ENCODE measurements around the gene NBEAL2. TPM values are rescaled to one million over a fixed set of nuclear protein-coding genes. Genes with fewer than 3 reads are reported as not detected.

NBEAL2 gene
- total RNA-seq, 2 donors from 2014 or later: 140 to 169 TPM

DNA sequence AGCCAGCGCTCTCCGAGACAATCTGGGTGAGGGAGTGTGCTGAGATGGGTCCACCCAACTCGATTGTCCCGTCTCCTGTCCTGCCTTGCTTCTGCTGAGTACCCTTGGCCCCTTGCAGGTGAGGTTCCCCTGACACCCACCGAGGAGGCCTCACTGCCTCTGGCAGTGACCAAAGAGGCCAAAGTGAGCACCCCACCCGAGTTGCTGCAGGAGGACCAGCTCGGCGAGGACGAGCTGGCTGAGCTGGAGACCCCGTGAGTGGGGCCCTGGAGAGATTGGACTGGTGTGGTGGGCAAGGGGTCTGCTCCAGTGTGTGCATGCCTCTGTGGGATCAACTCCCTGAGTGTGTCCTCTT is 23.6 kb downstream of the NBEAL2 start:
- Mint-ChIP-seq H3K27ac (no peak overlapping the region), H3K27me3 (no peaks in the 10 kb centered on the region), H3K4me1 (no peaks in the 10 kb centered on the region), H3K9me3 (no peaks in the 10 kb centered on the region), H3K4me3 (no peak overlapping the region), H3K36me3 (ENCODE audit: low read depth) (peaks cover 91% of the 10 kb centered on the region)
- ATAC-seq (replicated peaks): no peak

DNA sequence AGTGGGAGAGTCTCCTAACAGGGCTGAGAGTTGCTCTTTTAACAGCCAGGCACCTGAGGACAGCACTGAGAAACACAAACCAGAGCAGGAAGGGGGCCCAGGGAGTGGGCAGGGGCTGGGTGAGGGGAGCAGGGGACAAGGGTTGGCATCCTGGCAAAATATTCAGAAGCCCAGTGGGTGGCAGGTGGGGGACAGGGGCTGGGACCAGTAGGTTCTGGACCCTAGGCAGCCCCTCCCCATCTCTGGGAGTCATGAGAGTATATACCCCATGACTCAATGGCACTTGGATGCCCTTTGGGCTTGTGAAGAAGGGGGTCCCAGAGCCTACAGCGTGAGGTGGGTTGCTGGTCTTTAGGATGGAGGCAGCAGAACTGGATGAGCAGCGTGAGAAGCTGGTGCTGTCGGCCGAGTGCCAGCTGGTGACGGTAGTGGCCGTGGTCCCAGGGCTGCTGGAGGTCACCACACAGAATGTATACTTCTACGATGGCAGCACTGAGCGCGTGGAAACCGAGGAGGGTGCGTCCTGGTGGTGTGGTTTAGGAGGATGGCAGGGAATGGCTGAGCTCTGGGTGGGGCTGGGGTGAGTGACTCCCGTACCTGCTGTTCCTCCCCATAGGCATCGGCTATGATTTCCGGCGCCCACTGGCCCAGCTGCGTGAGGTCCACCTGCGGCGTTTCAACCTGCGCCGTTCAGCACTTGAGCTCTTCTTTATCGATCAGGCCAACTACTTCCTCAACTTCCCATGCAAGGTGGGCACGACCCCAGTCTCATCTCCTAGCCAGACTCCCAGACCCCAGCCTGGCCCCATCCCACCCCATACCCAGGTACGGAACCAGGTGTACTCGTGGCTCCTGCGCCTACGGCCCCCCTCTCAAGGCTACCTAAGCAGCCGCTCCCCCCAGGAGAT is 24.2 kb downstream of the NBEAL2 start:
- H3K4me3 Mint-ChIP-seq: no peak overlapping the region
- ATAC-seq (replicated peaks): no peak
- no peaks in the 10 kb centered on the region for H3K4me1 Mint-ChIP-seq
- H3K36me3 Mint-ChIP-seq (ENCODE audit: low read depth): peaks cover 91% of the 10 kb centered on the region
- H3K9me3 Mint-ChIP-seq: no peaks in the 10 kb centered on the region
- H3K27ac Mint-ChIP-seq: no peak overlapping the region
- H3K27me3 Mint-ChIP-seq: no peaks in the 10 kb centered on the region

DNA sequence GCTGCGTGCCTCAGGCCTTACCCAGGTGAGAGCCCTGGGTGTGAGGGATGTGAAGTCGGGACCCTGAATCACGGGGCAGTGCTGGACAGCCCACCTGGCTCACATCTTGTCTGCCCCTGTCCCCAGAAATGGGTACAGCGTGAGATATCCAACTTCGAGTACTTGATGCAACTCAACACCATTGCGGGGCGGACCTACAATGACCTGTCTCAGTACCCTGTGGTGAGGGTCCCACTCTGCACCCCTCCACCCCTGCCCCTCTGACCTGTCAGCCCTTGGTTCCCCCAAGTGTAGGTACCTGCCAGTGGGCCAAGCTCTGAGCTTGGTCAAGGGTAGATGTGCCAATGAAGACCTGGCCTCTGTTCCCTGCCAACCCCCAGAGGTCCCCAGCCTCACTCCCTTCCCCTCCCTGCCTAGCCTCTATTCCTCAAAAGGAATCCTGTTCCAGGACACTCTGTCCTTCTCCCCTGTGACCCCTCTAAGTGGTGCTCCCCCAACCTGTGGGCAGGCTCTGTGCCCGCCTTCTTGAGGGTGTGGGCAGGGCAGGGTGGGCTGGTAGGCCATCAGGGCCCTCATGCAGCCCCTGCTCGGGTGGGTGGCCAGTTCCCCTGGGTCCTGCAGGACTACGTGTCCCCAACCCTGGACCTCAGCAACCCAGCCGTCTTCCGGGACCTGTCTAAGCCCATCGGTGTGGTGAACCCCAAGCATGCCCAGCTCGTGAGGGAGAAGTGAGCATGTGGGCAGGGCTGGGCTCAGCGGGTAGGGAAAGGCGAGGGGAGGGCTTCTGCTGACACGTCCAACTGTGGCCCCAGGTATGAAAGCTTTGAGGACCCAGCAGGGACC is 25.1 kb downstream of the NBEAL2 start:
- Mint-ChIP-seq H3K36me3 (ENCODE audit: low read depth) (peaks cover 85% of the 10 kb centered on the region), H3K9me3 (no peaks in the 10 kb centered on the region), H3K27me3 (no peaks in the 10 kb centered on the region), H3K4me3 (no peak overlapping the region), H3K27ac (no peak overlapping the region), H3K4me1 (no peaks in the 10 kb centered on the region)
- no peak for ATAC-seq (replicated peaks)

DNA sequence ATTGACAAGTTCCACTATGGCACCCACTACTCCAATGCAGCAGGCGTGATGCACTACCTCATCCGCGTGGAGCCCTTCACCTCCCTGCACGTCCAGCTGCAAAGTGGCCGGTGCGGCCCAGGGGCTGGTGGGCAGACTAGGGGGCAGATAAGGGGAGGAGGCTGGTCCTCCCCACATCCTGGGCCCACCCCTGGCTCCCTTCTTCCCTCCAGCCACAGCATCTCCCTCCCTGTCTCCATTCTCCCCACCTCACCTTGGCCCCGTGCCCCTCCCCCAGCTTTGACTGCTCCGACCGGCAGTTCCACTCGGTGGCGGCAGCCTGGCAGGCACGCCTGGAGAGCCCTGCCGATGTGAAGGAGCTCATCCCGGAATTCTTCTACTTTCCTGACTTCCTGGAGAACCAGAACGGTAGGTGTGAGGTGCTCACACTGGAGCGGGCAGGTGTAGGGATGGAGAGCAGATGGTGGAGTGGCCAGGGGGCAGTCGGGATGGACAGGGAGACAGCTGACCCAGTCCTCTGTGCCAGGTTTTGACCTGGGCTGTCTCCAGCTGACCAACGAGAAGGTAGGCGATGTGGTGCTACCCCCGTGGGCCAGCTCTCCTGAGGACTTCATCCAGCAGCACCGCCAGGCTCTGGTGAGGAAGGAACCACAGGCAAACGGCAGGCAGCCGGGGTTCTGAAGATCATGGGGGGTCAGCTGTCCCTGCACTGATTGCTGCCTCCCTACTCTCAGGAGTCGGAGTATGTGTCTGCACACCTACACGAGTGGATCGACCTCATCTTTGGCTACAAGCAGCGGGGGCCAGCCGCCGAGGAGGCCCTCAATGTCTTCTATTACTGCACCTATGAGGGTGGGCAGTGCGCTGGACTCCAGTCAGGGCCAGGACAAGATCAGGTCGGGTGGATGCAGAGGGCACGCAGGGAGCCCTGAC is 26.0 kb downstream of the NBEAL2 start:
- Mint-ChIP-seq H3K4me3 (no peak overlapping the region), H3K27ac (no peak overlapping the region), H3K36me3 (ENCODE audit: low read depth) (peaks cover 85% of the 10 kb centered on the region), H3K4me1 (peaks cover under 1% of the 10 kb centered on the region), H3K9me3 (no peaks in the 10 kb centered on the region), H3K27me3 (no peaks in the 10 kb centered on the region)
- no peak for ATAC-seq (replicated peaks)

DNA sequence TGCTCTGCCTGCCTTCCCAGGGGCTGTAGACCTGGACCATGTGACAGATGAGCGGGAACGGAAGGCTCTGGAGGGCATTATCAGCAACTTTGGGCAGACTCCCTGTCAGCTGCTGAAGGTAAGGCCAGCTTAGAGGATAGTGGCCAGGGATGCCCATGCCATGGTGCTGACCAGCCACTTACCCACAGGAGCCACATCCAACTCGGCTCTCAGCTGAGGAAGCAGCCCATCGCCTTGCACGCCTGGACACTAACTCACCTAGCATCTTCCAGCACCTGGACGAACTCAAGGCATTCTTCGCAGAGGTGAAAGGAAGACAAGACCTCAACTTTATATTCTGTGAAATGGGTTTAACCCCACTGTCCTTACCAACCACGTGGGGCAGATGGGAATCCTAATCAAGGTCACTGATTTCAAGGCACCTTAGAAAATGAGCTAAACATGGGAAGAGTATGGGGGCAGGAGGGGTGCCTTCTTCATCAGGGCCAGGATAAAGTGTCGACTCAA is 26.7 kb downstream of the NBEAL2 start:
- no peaks in the 10 kb centered on the region for H3K27me3 Mint-ChIP-seq
- ATAC-seq (replicated peaks): no peak
- H3K27ac Mint-ChIP-seq: no peak overlapping the region
- H3K9me3 Mint-ChIP-seq: no peaks in the 10 kb centered on the region
- H3K4me1 Mint-ChIP-seq: peaks cover 4% of the 10 kb centered on the region
- no peak overlapping the region for H3K4me3 Mint-ChIP-seq
- H3K36me3 Mint-ChIP-seq (ENCODE audit: low read depth): peaks cover 83% of the 10 kb centered on the region

DNA sequence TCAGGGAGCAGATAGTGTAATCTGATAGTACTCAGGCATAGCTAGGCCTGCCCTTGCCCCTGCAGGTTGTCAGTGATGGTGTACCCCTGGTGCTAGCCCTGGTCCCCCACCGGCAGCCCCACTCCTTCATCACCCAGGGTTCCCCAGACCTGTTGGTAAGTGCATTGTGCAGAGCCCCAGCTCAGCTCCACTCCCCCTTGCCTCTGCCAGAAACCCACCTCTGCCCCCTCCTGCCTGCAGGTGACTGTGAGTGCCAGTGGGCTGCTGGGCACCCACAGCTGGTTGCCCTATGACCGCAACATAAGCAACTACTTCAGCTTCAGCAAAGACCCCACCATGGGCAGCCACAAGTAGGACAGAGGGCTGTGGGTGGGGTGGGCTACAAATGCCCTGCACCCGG is 27.5 kb downstream of the NBEAL2 start:
- H3K27ac Mint-ChIP-seq: no peak overlapping the region
- ATAC-seq (replicated peaks): no peak
- peaks cover 77% of the 10 kb centered on the region for H3K36me3 Mint-ChIP-seq (ENCODE audit: low read depth)
- H3K4me1 Mint-ChIP-seq: peaks cover 4% of the 10 kb centered on the region
- no peak overlapping the region for H3K4me3 Mint-ChIP-seq
- no peaks in the 10 kb centered on the region for H3K9me3 Mint-ChIP-seq
- no peaks in the 10 kb centered on the region for H3K27me3 Mint-ChIP-seq

DNA sequence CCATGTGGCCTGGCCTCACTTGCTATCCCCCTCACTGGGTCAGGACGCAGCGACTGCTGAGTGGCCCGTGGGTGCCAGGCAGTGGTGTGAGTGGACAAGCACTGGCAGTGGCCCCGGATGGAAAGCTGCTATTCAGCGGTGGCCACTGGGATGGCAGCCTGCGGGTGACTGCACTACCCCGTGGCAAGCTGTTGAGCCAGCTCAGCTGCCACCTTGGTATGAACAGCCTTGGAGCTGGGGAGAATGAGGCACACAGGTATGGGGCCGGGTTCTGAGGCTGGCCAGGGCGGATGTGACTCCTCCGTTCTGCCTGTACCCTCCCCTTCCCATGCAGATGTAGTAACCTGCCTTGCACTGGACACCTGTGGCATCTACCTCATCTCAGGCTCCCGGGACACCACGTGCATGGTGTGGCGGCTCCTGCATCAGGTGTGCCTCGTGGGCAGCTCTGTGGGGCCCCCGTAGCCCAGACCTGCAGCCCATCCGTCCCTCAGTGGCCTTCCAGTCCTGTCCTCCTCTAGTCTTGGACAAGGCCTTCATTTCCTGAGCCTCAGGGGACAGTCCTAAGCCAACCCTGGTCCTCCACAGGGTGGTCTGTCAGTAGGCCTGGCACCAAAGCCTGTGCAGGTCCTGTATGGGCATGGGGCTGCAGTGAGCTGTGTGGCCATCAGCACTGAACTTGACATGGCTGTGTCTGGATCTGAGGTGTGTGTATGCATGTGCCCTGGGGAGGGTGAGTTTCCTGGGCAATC is 28.2 kb downstream of the NBEAL2 start:
- H3K36me3 Mint-ChIP-seq (ENCODE audit: low read depth): peaks cover 71% of the 10 kb centered on the region
- no peaks in the 10 kb centered on the region for H3K9me3 Mint-ChIP-seq
- peaks cover 4% of the 10 kb centered on the region for H3K4me1 Mint-ChIP-seq
- no peak overlapping the region for H3K27ac Mint-ChIP-seq
- no peak for ATAC-seq (replicated peaks)
- no peak overlapping the region for H3K4me3 Mint-ChIP-seq
- H3K27me3 Mint-ChIP-seq: no peaks in the 10 kb centered on the region

DNA sequence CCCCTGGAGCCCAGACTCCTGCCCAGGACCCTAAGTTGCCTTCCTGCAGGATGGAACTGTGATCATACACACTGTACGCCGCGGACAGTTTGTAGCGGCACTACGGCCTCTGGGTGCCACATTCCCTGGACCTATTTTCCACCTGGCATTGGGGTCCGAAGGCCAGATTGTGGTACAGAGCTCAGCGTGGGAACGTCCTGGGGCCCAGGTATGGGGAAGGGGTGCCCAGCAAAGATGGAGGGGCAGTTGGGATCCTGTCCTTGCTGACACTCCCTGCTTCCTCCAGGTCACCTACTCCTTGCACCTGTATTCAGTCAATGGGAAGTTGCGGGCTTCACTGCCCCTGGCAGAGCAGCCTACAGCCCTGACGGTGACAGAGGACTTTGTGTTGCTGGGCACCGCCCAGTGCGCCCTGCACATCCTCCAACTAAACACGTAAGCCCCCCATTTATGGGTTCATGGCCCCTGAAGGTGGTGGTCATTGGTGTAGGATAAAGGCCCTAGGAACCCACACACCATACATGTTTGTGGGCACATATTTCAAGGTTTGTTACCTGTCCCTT is 28.8 kb downstream of the NBEAL2 start:
- peaks cover 66% of the 10 kb centered on the region for H3K36me3 Mint-ChIP-seq (ENCODE audit: low read depth)
- ATAC-seq (replicated peaks): no peak
- H3K4me1 Mint-ChIP-seq: peaks cover 4% of the 10 kb centered on the region
- H3K27me3 Mint-ChIP-seq: no peaks in the 10 kb centered on the region
- H3K27ac Mint-ChIP-seq: no peak overlapping the region
- no peaks in the 10 kb centered on the region for H3K9me3 Mint-ChIP-seq
- no peak overlapping the region for H3K4me3 Mint-ChIP-seq

DNA sequence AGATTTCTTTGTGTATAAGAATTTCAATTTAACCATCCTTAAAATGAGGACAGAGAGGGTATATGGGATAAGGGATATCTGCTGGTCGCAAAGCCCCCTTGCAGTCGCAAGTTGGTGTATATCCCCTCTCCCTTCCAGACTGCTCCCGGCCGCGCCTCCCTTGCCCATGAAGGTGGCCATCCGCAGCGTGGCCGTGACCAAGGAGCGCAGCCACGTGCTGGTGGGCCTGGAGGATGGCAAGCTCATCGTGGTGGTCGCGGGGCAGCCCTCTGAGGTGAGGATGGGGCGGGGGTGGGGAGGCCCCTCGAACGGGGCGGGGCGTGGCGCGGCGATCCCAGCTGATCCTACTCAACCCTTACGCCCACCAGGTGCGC is 29.4 kb downstream of the NBEAL2 start:
- peaks cover 4% of the 10 kb centered on the region for H3K4me1 Mint-ChIP-seq
- no peak overlapping the region for H3K4me3 Mint-ChIP-seq
- no peak overlapping the region for H3K27ac Mint-ChIP-seq
- no peaks in the 10 kb centered on the region for H3K9me3 Mint-ChIP-seq
- ATAC-seq (replicated peaks): no peak
- peaks cover 61% of the 10 kb centered on the region for H3K36me3 Mint-ChIP-seq (ENCODE audit: low read depth)
- no peaks in the 10 kb centered on the region for H3K27me3 Mint-ChIP-seq

DNA sequence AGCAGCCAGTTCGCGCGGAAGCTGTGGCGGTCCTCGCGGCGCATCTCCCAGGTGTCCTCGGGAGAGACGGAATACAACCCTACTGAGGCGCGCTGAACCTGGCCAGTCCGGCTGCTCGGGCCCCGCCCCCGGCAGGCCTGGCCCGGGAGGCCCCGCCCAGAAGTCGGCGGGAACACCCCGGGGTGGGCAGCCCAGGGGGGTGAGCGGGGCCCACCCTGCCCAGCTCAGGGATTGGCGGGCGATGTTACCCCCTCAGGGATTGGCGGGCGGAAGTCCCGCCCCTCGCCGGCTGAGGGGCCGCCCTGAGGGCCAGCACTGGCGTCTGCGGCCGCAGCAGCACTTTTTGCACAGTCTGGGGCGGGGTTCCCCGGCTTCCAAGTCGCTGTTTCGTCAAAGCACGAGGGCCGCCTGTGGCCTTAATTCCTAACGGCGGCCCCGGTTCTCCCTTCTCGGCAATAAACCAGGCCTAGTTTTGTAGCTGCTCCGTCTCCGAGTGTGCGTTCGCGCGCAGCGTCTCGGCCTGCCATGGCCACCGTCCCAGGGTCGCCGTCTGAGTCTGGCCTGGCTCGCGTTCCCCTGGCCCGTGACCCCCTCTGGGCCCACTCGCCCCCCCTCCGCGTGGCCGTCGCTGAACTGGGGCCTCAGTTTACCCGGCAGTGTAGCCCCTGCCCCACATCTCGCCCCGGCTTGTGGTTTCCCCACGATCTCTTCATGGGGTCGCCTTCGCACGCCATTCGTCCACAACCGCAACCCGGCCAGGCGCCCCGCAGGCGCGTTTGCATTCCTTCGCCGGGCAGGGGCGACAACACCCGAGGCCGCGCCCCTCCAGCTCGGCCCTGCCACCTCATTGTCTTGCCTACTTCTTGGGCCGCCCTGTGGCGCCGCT is 30.0 kb downstream of the NBEAL2 start:
- H3K4me1 Mint-ChIP-seq: peaks cover 4% of the 10 kb centered on the region
- no peak overlapping the region for H3K27ac Mint-ChIP-seq
- peak; percentile 71 for ATAC-seq (replicated peaks)
- no peaks in the 10 kb centered on the region for H3K9me3 Mint-ChIP-seq
- H3K36me3 Mint-ChIP-seq (ENCODE audit: low read depth): peaks cover 60% of the 10 kb centered on the region
- no peaks in the 10 kb centered on the region for H3K27me3 Mint-ChIP-seq
- peak overlapping the region; percentile 26 for H3K4me3 Mint-ChIP-seq

DNA sequence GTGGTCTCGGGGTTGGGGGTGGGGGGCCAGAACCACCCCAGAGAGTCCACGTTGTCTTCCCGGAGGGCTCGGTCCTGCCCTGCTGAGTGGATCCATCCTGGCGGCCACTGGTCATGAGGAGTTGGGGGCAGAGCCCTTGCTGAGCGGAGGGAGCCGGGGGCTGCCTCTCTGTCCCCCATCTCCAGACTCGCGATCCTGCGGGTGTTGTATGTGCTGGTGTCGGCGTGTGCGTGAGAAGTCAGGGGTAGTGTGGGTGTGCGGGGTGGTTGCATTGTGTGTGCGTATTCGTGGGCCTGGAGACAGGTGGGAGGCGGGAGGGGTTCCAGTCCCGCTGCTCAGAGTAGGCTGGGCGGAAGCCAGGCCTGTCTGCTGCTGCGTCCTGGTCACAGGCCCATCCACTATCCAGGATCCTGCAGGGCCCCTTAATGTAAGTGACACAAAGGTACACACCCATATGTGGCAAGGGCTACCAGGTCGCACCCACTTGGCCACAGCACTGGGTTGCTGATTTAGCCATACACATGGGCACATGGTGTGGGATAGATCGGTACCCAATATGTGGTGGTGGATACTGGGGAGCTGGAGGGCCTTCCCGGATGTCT is 30.7 kb downstream of the NBEAL2 start:
- H3K4me1 Mint-ChIP-seq: peaks cover 5% of the 10 kb centered on the region
- H3K4me3 Mint-ChIP-seq: peak overlapping the region; percentile 26
- H3K9me3 Mint-ChIP-seq: no peaks in the 10 kb centered on the region
- no peak for ATAC-seq (replicated peaks)
- H3K27ac Mint-ChIP-seq: peak overlapping the region; percentile 36
- peaks cover 53% of the 10 kb centered on the region for H3K36me3 Mint-ChIP-seq (ENCODE audit: low read depth)
- no peaks in the 10 kb centered on the region for H3K27me3 Mint-ChIP-seq

DNA sequence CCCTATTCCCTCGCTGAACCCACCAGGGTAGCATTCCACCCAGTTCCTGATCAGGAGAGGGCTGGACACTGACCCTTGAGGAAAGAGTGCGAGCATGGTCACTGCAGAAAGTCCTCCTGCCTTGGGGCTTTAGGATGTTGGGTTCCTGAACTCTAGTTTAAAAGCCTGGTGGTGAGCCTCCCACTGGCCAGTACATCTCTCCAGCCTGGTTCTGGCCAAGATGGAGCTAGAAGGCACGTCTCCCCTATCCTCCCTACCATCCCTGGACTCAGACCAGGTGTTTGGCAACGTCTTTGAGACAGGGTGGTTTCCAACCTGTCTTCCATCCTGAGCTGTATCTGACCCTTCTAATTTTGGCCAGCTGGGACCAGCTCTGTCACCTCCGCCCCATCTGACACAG is 31.4 kb downstream of the NBEAL2 start:
- Mint-ChIP-seq H3K4me1 (peaks cover 9% of the 10 kb centered on the region), H3K36me3 (ENCODE audit: low read depth) (peaks cover 46% of the 10 kb centered on the region), H3K27me3 (no peaks in the 10 kb centered on the region), H3K4me3 (no peak overlapping the region), H3K27ac (peak overlapping the region; percentile 36), H3K9me3 (no peaks in the 10 kb centered on the region)
- no peak for ATAC-seq (replicated peaks)
